Measurements from ENCODE around the gene MTA3. TPM values are rescaled to one million over a fixed set of nuclear protein-coding genes. Genes with fewer than 3 reads are reported as not detected.

MTA3 gene
- polyA plus RNA-seq, 3 donors from 2014 or later, result 3.8 to 7.5 (median 7.0) TPM

DNA sequence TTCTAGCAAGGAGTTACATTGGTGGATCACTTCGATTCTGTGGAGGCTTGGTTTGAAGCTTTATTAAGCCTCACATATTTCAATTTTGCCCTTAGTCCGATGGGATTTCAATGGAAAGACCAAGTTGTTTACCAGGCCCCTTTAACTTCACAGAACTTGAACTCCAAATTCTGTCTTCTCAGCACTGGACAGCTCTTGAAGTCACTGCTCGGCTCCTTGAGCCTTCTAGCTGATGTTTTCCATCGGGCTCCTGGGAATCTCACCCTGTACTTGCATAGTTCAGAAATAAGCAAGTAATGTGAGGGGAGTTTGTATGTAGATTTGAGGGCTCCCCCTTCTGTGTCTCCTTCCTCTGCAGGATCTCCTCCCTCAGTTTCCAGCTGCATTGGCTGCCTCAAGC lies 180.4 kb downstream of the MTA3 start:
- DNase-seq, result no peak
- Mint-ChIP-seq H3K27me3 (ENCODE audit: low read depth in 3 of 3) (peaks cover 0 to 2% (median 0%) of the 10 kb centered on the region in 3 donors), H3K27ac (no peak overlapping the region), H3K4me3 (no peak overlapping the region), H3K4me1 (peaks cover 17% of the 10 kb centered on the region in 2 donors), H3K9me3 (no peaks in the 10 kb centered on the region), H3K36me3 (peaks cover 0 to 9% (median 3%) of the 10 kb centered on the region in 3 donors)

DNA sequence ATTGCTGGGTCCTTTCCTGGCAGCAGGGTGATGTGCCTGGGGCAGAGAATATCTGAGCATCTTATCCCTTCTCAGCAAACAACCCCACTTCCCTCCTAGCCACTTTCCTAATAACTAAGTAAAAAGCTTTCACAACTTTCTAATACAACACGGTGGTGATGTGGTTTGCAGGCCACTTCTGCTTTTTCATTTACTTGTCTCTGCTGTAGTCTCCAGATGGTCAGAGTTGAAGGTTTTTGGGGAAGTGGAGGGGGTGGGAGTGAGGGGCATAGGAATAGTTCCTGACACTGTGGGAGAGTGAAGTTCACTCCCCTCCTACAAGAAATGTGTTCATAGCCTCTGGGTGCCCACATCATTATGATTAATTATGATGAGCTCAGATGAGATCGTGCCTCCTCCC lies 183.9 kb downstream of the MTA3 start:
- Mint-ChIP-seq H3K36me3 (peaks cover 0 to 9% (median 3%) of the 10 kb centered on the region in 3 donors), H3K4me1 (peaks cover 28% of the 10 kb centered on the region in 2 donors), H3K27ac (peak overlapping the region in 3 of 6 donors; percentile 35 to 78 (median 71)), H3K27me3 (ENCODE audit: low read depth in 3 of 3) (peaks cover 0 to 2% (median 2%) of the 10 kb centered on the region in 3 donors), H3K9me3 (no peaks in the 10 kb centered on the region), H3K4me3 (no peak overlapping the region)
- DNase-seq, result peak in 1 of 3 donors; percentile 3

- no peaks in the 10 kb centered on the region for H3K9me3 Mint-ChIP-seq
- H3K27ac Mint-ChIP-seq, result peak overlapping the region; percentile 49 to 89 (median 82)
- peaks cover 0 to 2% (median 2%) of the 10 kb centered on the region in 3 donors for H3K27me3 Mint-ChIP-seq (ENCODE audit: low read depth in 3 of 3)
- H3K36me3 Mint-ChIP-seq, result peaks cover 0 to 9% (median 3%) of the 10 kb centered on the region in 3 donors
- no peak for DNase-seq
- peaks cover 28% of the 10 kb centered on the region in 2 donors for H3K4me1 Mint-ChIP-seq
- peak overlapping the region in 1 of 5 donors; percentile 49 for H3K4me3 Mint-ChIP-seq
Observed at GRCh38 chr2:42752816-42753813, 184.7 kb downstream of the MTA3 start.

GRCh38 chr2:42754021-42754775 lies 185.8 kb downstream of the MTA3 start:
- peaks cover 0 to 2% (median 0%) of the 10 kb centered on the region in 3 donors for H3K27me3 Mint-ChIP-seq (ENCODE audit: low read depth in 3 of 3)
- H3K4me3 Mint-ChIP-seq, result peak overlapping the region in 4 of 5 donors; percentile 47 to 76 (median 48)
- H3K4me1 Mint-ChIP-seq, result peaks cover 28% of the 10 kb centered on the region in 2 donors
- H3K9me3 Mint-ChIP-seq, result no peaks in the 10 kb centered on the region
- H3K27ac Mint-ChIP-seq, result peak overlapping the region; percentile 75 to 89 (median 84)
- peak; percentile 49 to 55 (median 52) for DNase-seq
- peaks cover 0 to 10% (median under 1%) of the 10 kb centered on the region in 3 donors for H3K36me3 Mint-ChIP-seq

- Mint-ChIP-seq H3K27me3 (ENCODE audit: low read depth in 3 of 3) (peaks cover 0 to 2% (median under 1%) of the 10 kb centered on the region in 3 donors), H3K27ac (peak overlapping the region; percentile 40 to 89 (median 82)), H3K9me3 (no peaks in the 10 kb centered on the region), H3K36me3 (peaks cover 0 to 12% (median 0%) of the 10 kb centered on the region in 3 donors), H3K4me3 (no peak overlapping the region), H3K4me1 (peaks cover 28% of the 10 kb centered on the region in 2 donors)
- DNase-seq, result no peak
Observed at GRCh38 chr2:42754776-42755140, 186.3 kb downstream of the MTA3 start.

GRCh38 chr2:42755191-42755880 lies 186.9 kb downstream of the MTA3 start:
- Mint-ChIP-seq H3K4me1 (peaks cover 28% of the 10 kb centered on the region in 2 donors), H3K9me3 (no peaks in the 10 kb centered on the region), H3K36me3 (peaks cover 0 to 18% (median 0%) of the 10 kb centered on the region in 3 donors), H3K4me3 (no peak overlapping the region), H3K27me3 (ENCODE audit: low read depth in 3 of 3) (peaks cover 0 to 3% (median 2%) of the 10 kb centered on the region in 3 donors), H3K27ac (no peak overlapping the region)
- DNase-seq, result no peak

DNA sequence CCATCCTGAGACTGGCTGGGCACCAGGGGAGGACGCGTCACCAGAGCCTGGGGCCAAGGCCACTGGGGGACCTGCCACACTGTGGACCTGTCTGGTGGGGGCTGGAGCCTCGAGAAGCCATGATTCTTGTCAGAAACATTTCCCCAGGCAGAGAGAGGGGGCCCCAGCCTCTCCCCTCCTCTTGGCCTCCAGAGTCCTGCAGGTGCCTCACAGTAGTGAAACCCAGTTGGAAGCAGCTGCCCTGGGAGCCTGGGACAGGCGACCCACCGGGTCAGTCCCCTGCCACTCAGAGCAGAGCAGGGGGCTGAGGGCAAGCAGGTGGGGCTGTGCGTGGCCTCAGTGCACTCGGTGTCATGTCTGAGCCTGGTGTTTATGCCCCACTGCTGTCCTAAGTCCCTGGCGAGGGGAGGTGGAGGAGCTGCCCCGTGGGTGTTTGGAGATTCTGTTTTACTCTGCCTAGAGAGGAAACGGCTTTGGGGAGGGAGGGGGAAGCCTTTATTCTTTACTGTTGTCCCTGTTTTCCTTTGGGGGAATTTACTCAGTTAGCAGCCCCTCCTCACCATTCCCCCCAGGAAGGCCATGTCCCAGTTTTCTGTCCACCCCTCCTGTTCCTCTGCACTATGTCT lies 187.8 kb downstream of the MTA3 start:
- no peaks in the 10 kb centered on the region for H3K9me3 Mint-ChIP-seq
- H3K27ac Mint-ChIP-seq, result no peak overlapping the region
- peaks cover 0 to 3% (median 2%) of the 10 kb centered on the region in 3 donors for H3K27me3 Mint-ChIP-seq (ENCODE audit: low read depth in 3 of 3)
- H3K4me3 Mint-ChIP-seq, result no peak overlapping the region
- peaks cover 0 to 16% (median 0%) of the 10 kb centered on the region in 3 donors for H3K36me3 Mint-ChIP-seq
- no peak for DNase-seq
- H3K4me1 Mint-ChIP-seq, result peaks cover 28% of the 10 kb centered on the region in 2 donors

GRCh38 chr2:42756966-42757513 lies 188.6 kb downstream of the MTA3 start:
- H3K36me3 Mint-ChIP-seq, result peaks cover 0 to 13% (median 0%) of the 10 kb centered on the region in 3 donors
- H3K9me3 Mint-ChIP-seq, result no peaks in the 10 kb centered on the region
- no peak for DNase-seq
- no peak overlapping the region for H3K4me3 Mint-ChIP-seq
- peaks cover 28% of the 10 kb centered on the region in 2 donors for H3K4me1 Mint-ChIP-seq
- no peak overlapping the region for H3K27ac Mint-ChIP-seq
- peaks cover 0 to 3% (median 2%) of the 10 kb centered on the region in 3 donors for H3K27me3 Mint-ChIP-seq (ENCODE audit: low read depth in 3 of 3)

GRCh38 chr2:42757981-42758740 lies 189.7 kb downstream of the MTA3 start:
- Mint-ChIP-seq H3K4me3 (no peak overlapping the region), H3K4me1 (peaks cover 17 to 18% of the 10 kb centered on the region in 2 donors), H3K36me3 (peaks cover 0 to 17% (median 4%) of the 10 kb centered on the region in 3 donors), H3K9me3 (no peaks in the 10 kb centered on the region), H3K27ac (no peak overlapping the region), H3K27me3 (ENCODE audit: low read depth in 3 of 3) (peaks cover 0 to 3% (median 2%) of the 10 kb centered on the region in 3 donors)
- DNase-seq, result no peak

GRCh38 chr2:42758751-42759150 lies 190.3 kb downstream of the MTA3 start:
- DNase-seq, result no peak
- H3K27ac Mint-ChIP-seq, result no peak overlapping the region
- H3K4me3 Mint-ChIP-seq, result no peak overlapping the region
- no peaks in the 10 kb centered on the region for H3K9me3 Mint-ChIP-seq
- peaks cover 11 to 12% of the 10 kb centered on the region in 2 donors for H3K4me1 Mint-ChIP-seq
- H3K27me3 Mint-ChIP-seq (ENCODE audit: low read depth in 3 of 3), result peaks cover 0 to 3% (median 2%) of the 10 kb centered on the region in 3 donors
- peaks cover 0 to 17% (median 4%) of the 10 kb centered on the region in 3 donors for H3K36me3 Mint-ChIP-seq

DNA sequence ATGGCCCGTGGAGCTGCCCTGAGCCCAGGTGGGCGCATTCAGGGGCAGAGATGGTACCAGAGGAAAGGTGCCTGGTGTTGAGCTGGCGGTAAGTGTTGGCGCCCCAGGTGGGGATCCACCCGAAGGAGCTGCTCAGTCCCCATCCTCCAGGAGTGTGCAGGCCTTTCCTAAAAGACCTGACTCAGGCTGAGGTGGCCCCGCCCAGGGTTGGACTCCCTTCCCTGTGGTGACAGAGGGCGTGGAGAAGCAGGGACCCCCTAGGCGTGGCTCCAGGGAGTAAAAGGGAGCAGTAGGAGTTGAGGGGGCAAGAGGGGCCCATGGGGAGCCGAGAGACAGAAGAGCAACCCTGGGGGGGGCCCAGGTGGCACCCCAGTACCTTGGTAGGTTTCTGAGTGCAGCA lies 193.1 kb downstream of the MTA3 start:
- Mint-ChIP-seq H3K27ac (no peak overlapping the region), H3K9me3 (no peaks in the 10 kb centered on the region), H3K36me3 (peaks cover 0 to 17% (median 4%) of the 10 kb centered on the region in 3 donors), H3K4me1 (no peaks in the 10 kb centered on the region), H3K4me3 (no peak overlapping the region), H3K27me3 (ENCODE audit: low read depth in 3 of 3) (peaks cover 0 to 3% (median 0%) of the 10 kb centered on the region in 3 donors)
- no peak for DNase-seq

GRCh38 chr2:42762155-42762554 lies 193.7 kb downstream of the MTA3 start:
- peaks cover 0 to 17% (median 4%) of the 10 kb centered on the region in 3 donors for H3K36me3 Mint-ChIP-seq
- H3K27me3 Mint-ChIP-seq (ENCODE audit: low read depth in 3 of 3), result peaks cover 0 to 3% (median 0%) of the 10 kb centered on the region in 3 donors
- H3K4me1 Mint-ChIP-seq, result no peaks in the 10 kb centered on the region
- H3K4me3 Mint-ChIP-seq, result no peak overlapping the region
- no peaks in the 10 kb centered on the region for H3K9me3 Mint-ChIP-seq
- no peak overlapping the region for H3K27ac Mint-ChIP-seq
- no peak for DNase-seq
